Femur (tissue), 1 donor: Measurements from ENCODE around the gene CCNK.

ENCODE experiments used
- DNase-seq: peaks from one replicate; pipeline ENCODE4 v3.0.0-alpha.2; 2017

The CCNK gene

DNA sequence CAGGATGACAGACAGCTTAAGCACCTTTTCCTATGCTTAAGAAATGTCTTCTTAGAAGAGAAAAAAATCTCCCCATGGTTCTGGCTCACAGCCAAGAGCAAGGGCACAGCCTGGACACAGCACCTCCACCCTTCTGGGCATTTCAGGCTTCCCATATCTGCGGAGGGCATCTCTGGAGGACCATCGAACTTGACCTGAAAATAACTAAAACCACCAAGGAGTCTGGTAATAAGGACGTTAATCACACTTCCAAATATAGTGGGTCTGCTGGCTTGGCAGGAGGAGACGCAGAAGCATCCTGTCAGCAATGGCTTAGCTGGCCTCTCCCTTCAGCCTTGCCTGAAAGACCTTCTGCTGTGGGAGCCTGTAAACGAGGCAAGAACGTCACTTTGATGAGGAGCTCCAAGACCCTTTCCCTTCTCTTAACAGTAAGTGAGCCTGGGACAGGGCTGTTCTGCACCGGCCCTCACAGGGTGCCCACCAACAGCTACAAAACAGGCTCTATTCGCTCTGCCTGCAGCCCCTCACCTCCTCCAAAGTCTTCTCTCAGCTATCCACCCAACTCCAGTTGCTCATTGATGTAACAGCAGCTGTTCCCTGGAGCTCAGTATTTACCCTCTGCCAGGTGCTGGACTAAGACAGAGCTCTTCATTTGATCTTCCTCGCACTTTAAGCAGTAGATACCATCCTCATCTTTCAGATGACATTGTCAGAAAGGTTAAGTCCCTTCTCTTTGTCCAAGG is 13.7 kb upstream of the CCNK start:
- no peak for DNase-seq

DNA sequence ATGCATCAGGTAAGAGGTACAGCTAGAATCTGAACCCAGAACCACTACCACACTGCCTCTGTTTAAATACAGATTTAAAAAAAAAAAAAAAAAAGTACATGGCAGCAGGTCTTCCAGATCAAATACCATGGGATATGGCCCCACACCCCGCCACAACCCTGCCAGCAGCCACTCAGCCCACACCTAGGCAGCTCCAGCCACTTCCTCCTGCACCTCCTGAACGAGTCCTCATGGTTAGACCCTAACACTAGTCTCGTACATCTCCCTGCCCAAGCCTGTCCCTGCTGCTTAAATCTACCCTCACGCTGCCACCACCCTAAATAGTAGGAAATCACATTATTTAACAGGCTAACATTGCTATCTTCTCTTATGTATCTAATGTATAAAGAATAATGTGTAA is 13.1 kb upstream of the CCNK start:
- DNase-seq = no peak

GRCh38 chr14:99468836-99469592 is 12.2 kb upstream of the CCNK start:
- no peak for DNase-seq

- no peak for DNase-seq
Observed at GRCh38 chr14:99471731-99472130, 9.5 kb upstream of the CCNK start.

DNA sequence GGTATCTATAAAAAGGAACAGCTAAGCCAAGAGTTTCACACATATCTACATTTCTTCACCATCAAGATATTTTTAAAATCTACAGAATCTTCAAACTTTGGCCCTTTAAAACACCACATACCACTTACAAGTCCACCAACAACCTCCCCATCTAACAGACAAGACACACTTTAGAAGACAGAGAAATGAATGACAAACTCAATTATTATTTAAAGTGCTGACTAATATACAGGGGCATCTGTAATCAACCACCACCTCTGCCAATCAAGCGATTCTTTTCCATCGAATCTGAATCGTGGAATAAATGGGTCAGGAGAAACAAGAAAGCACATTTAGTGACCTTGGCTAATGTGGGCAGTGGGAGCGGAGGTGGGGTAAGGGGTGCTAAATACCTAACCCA is 8.3 kb upstream of the CCNK start:
- DNase-seq = no peak

- DNase-seq = no peak
Observed at GRCh38 chr14:99473458-99473857, 7.8 kb upstream of the CCNK start.

GRCh38 chr14:99475179-99475578 is 6.0 kb upstream of the CCNK start:
- no peak for DNase-seq

- no peak for DNase-seq
Observed at GRCh38 chr14:99475660-99476059, 5.5 kb upstream of the CCNK start.

GRCh38 chr14:99476864-99477263 is 4.3 kb upstream of the CCNK start:
- no peak for DNase-seq

- DNase-seq = no peak
Observed at GRCh38 chr14:99478128-99478527, 3.1 kb upstream of the CCNK start.

DNA sequence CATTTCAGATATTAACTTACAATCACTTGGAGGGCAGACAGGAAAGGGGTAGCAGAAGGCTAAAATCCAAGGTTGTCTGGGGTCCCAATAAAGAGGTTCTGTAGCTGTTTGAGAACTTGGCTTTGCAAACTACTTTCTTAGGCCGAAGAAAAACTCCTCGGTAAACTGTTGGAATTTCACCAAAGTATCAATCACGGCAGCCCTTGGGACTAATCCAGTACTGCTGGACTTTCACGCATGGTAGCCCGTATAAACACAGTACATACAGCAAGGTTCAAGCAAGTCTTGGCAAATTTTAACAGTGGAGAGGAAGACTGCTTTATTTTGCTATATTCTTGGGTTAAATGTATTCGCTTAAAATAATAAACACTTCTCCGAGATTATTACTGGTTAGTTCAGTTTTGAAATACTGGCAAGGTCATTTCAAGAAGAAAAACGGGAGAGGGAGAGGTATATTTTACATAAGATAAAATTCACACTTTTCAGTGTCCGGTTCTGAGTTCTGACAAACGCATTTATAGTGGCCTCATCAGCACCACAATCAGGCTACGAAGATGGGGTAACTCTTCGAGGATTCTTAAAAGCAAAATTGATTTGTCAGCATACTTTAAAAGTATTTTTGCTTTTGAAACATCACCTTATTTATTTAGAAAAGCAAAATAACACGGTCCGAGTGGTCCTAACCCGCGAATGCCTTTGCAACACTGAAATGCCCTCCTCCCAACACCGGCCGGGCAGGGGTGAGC is 1.9 kb upstream of the CCNK start:
- no peak for DNase-seq

- DNase-seq = peak; percentile 75
Observed at GRCh38 chr14:99479906-99480869, 1.0 kb upstream of the CCNK start, which contains the start of gene SETD3. Gene SETD3 (minus strand): TSS chr14:99480859. CDS start chr14:99465805, 15,054 bp downstream.

DNA sequence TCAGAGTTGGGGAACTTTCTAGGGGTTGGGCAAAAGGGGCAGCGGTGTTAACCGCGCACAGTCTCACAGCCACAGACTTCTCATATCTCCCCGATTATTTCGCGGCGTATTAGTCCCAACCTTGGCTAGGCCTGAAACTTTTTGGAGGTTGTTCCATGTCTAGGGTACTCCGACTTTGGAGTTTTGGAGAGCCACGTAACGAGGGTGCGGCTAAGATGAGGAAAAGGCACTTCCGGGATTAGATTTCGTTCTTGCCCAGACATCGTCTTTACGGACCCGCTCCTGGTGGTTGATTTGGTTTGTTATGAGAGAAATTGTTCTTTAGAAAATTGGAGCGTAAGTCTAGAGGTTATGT is 513 bp downstream of the CCNK start:
- no peak for DNase-seq

GRCh38 chr14:99484106-99484505 is 2.9 kb downstream of the CCNK start:
- DNase-seq = no peak

GRCh38 chr14:99497341-99497740 is 16.1 kb downstream of the CCNK start:
- DNase-seq = no peak

- DNase-seq = no peak
Observed at GRCh38 chr14:99497894-99498293, 16.7 kb downstream of the CCNK start.

GRCh38 chr14:99502989-99503421 is 21.8 kb downstream of the CCNK start:
- no peak for DNase-seq

DNA sequence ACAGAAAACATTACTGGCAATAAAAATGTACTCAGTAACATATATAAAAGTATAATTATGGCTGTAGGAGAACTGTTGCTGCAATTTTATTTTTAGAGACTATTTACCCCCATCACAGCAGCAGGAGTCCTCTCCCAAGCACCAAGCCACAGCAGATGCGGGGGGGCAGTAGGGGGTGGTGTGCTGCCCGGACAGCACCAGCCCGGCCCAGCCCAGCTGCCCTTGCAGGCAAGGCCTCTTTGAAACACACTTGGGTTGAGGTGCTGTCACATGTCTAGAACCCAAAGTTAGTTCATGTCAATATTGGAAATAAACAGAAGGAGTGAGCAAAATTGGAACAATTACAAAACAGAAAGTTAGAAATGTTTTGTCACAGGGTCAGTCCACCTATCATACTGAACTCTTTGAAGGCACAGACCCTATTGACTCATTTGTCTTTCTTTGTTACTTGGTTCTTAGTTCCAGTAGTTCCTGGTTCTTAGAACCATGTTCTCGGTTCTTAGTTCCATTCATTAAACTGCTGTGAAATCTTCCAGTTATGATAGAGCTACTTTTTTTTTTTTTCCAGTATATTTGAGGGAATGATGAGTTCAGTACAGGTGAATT is 22.7 kb downstream of the CCNK start:
- DNase-seq = no peak

DNA sequence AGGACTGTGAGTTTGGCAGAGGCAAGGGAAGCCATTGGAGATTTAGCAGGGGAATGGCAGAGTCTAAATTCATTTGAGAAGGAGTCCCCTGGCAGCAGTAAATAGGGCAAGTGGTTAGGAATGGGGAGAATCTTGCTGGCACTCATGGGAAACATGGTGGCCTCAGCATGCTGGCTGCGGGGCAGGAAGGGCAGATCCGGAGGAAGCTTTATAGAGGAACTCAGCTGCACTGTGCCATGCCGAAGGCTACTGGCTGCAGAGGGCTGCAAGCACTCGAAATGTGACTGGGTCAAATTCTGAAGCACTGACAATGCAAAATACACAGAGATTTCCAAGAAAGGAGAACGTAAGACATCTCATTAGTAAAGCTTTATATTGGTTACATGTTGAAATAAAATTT is 23.9 kb downstream of the CCNK start:
- no peak for DNase-seq

DNA sequence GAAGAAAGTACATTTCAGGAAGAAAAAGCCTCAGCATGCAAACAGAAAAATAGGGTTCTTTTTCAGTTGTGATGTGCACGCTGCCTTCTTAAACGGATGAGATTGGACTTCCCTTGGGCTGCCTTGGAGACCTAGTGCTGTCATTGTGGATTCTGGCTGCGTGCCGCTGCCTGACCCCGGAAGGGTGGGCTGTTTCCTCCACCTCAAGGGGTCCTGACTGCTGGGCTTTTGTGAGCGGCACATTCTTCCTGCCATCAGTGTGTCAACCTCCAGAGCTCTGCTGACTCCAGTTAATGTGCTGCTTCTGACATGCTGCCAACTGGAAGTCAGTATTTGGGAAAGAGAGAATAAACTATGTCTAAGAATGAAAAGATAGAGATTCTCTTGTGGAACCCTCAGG is 25.1 kb downstream of the CCNK start:
- DNase-seq = no peak

DNA sequence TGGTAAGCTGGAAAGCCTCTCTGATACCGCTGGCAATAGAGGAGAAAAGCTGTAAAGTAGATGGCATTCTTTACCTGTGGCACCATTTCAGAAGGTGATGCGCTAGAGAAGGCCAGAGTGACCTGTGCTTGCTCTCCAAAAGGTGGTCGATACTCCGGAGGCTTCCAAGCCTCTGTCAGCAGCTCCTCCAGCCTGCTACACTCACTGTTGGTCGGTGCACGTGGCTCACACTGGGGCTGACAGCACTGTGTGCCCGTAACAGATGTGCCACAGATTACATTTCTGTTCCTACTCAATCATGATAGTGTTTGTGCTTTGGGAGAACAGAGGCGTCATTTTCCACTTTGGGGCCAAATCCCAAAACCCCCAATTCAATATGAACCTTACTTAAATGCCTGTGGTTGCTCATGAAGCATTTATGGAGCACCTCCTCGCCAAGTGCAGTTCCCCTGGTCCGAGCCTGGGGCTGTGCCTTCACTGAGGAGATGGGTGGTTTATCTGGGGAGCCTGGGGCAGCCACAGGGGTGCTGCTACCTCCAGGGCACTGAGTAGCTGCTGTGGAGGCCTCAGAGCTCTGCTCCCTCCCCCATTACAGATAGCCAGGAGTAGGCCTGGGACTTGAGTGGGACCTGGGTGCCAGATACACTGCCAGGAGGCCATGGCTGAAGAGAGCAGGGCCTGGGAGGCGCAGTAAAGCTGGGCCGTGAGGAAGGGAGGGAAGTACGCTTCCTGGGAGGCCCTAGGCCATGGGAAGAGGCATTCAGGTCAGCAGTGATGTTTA is 26.8 kb downstream of the CCNK start:
- no peak for DNase-seq
